A549 (cell line): ENCODE data around the gene ZFYVE19. TPM values are rescaled to one million over a fixed set of nuclear protein-coding genes. Genes with fewer than 3 reads are reported as not detected.

Source experiments
- ATAC-seq, 2 experiments: fragments of 200-7000 bp in 1 of 2; fragments of >200 bp in 1 of 2; cut with Nextera tagmentation in 1 of 2; cut with Tn5 transposase in 1 of 2; 3 replicates each; pipeline versions ENCODE4 v1.8.0 to v1.9.1; 2018 to 2020; ENCODE audit warnings: mild to moderate bottlenecking in 1 of 2, moderate library complexity in 1 of 2
- CTCF ChIA-PET: fragments of 300-600 bp; sonication (Branson Sonifier 250); formaldehyde crosslinking; extraction: SDS; loops from one replicate; lab custom pipeline; 2021; ENCODE audit warnings: antibody characterized with exemption, inconsistent platforms; lab: Yijun Ruan, JAX
- POLR2A ChIA-PET: fragments of 350-600 bp; formaldehyde crosslinking; extraction: SDS; loops from one replicate; lab custom pipeline; 2021; ENCODE audit warnings: antibody characterized with exemption, inconsistent platforms; lab: Yijun Ruan, JAX
- DNase-seq, 2 experiments: peaks; one replicate each; pipeline versions ENCODE4 v3.0.0 to v3.0.0-alpha.2; 2011 to 2016; ENCODE audit warnings: low read depth in 1 of 2, low spot score in 1 of 2
- FAIRE-seq: peaks from 2 replicates; lab custom pipeline; 2011; peaks lifted over from hg19 to GRCh38; lab: Jason Lieb, UNC
- H3K27ac ChIP-seq, 2 experiments: fragments of >200 bp; sonication (Bioruptor Twin); formaldehyde crosslinking; 3 replicates each; pipeline ENCODE4 v1.5.1; 2016 to 2017
- H3K4me1 ChIP-seq: fragments of >200 bp; sonication (Bioruptor Twin); formaldehyde crosslinking; 3 replicates; pipeline ENCODE4 v1.6.1; 2016
- H3K4me2 ChIP-seq: fragments of >200 bp; sonication (Bioruptor Twin); formaldehyde crosslinking; 3 replicates; pipeline ENCODE4 v1.6.1; 2016
- H3K4me3 ChIP-seq: fragments of >200 bp; sonication (Bioruptor Twin); formaldehyde crosslinking; 3 replicates; pipeline ENCODE4 v1.5.1; 2016
- H3K9me3 ChIP-seq: fragments of >200 bp; sonication (Bioruptor Twin); formaldehyde crosslinking; 3 replicates; pipeline ENCODE4 v1.6.1; 2016
- CBX2 ChIP-seq: fragments of 200-600 bp; sonication (generic); IDR thresholded peaks from 2 replicates; pipeline ENCODE4 v1.6.1; 2016; ENCODE audit warnings: low read depth, mild to moderate bottlenecking, borderline replicate concordance
- HDAC2 ChIP-seq: fragments of 200-600 bp; sonication (generic); IDR thresholded peaks from 2 replicates; pipeline ENCODE4 v1.6.1; 2016
- JUNB ChIP-seq: fragments of >200 bp; sonication (Bioruptor Twin); formaldehyde crosslinking; IDR thresholded peaks from 2 replicates; pipeline ENCODE4 v1.6.1; 2016
- KDM5A ChIP-seq: fragments of 200-600 bp; sonication (generic); IDR thresholded peaks from 2 replicates; pipeline ENCODE4 v1.6.1; 2016; ENCODE audit warnings: antibody characterized with exemption, mild to moderate bottlenecking
- NFE2L2 ChIP-seq: fragments of 150-350 bp; conservative IDR thresholded peaks from 2 replicates; pipeline ENCODE4 v1.6.1; 2014; ENCODE audit warnings: low read length
- NPAS2 ChIP-seq: fragments of 250-450 bp; sonication (Bioruptor Pico); IDR thresholded peaks from 2 replicates; pipeline ENCODE4 v1.8.0; 2022; ENCODE audit warnings: mild to moderate bottlenecking, moderate library complexity, borderline replicate concordance
- PHF8 ChIP-seq: fragments of 200-600 bp; sonication (generic); IDR thresholded peaks from 2 replicates; pipeline ENCODE4 v1.6.1; 2016; ENCODE audit warnings: low read depth, mild to moderate bottlenecking, antibody characterized with exemption, moderate library complexity, borderline replicate concordance
- RARB ChIP-seq: fragments of 250-450 bp; sonication (Bioruptor Pico); IDR thresholded peaks from 2 replicates; pipeline ENCODE4 v1.8.0; 2021; ENCODE audit warnings: mild to moderate bottlenecking, moderate library complexity
- REST ChIP-seq: fragments of 200-600 bp; sonication (generic); IDR thresholded peaks from 2 replicates; pipeline ENCODE4 v1.6.1; 2016; ENCODE audit warnings: antibody characterized with exemption, mild to moderate bottlenecking, moderate library complexity
- SMC3 ChIP-seq: fragments of >200 bp; sonication (Bioruptor Twin); formaldehyde crosslinking; IDR thresholded peaks from 3 replicates; pipeline ENCODE4 v1.6.1; 2018; ENCODE audit warnings: inconsistent platforms
- SREBF2 ChIP-seq: fragments of 450-650 bp; IDR thresholded peaks from 2 replicates; pipeline ENCODE4 v1.6.1; 2014; ENCODE audit warnings: mild to moderate bottlenecking, moderate library complexity
- TP53 ChIP-seq: fragments of 250-450 bp; sonication (Bioruptor Pico); IDR thresholded peaks from 2 replicates; pipeline ENCODE4 v1.5.0; 2021; ENCODE audit warnings: mild to moderate bottlenecking, moderate library complexity
- ZFP36 ChIP-seq: fragments of 450-650 bp; IDR thresholded peaks from 2 replicates; pipeline ENCODE4 v1.6.1; 2014; ENCODE audit warnings: borderline replicate concordance; ENCODE audit not compliant: partially characterized antibody
- ZNF302 ChIP-seq: fragments of 250-450 bp; sonication (Bioruptor Pico); IDR thresholded peaks from 2 replicates; pipeline ENCODE4 v1.9.0; 2021; ENCODE audit warnings: inconsistent platforms, mild to moderate bottlenecking, moderate library complexity
- ZSCAN20 ChIP-seq: fragments of 250-450 bp; sonication (Bioruptor Pico); IDR thresholded peaks from 2 replicates; pipeline ENCODE4 v1.8.0; 2022; ENCODE audit warnings: mild to moderate bottlenecking, moderate library complexity
- WGBS: methylation state at CpG from one replicate; pipeline ENCODE4 v1.1.6; 2017; ENCODE audit errors: missing lambda C conversion rate; 5-methylcytosine and 5-hydroxymethylcytosine counted together
- polyA plus RNA-seq, 4 experiments: library from polyadenylated mRNA; depleted of rRNA in 3 of 4; stranded (reverse); fragments of >200 nt; fragmentation: RNase III in 1 of 4; extraction: RNeasy Plus Mini Kit Qiagen cat#74134 plus additional on column Dnase treatment in 1 of 4; gene quantifications; 2 replicates in 3 of 4; 3 replicates in 1 of 4; pipeline ENCODE4 v1.2.3, GENCODE V29; 2011 to 2017
- TF ChIP-seq, protein P1 (sequence below): fragments of 250-450 bp; sonication (Bioruptor Pico); IDR thresholded peaks from 2 replicates; pipeline ENCODE4 v1.5.0; 2021; ENCODE audit warnings: mild to moderate bottlenecking, moderate library complexity, borderline replicate concordance
- TF ChIP-seq, protein P2 (sequence below): fragments of >200 bp; sonication (Bioruptor Twin); formaldehyde crosslinking; IDR thresholded peaks from 3 replicates; pipeline ENCODE4 v1.5.1; 2016
- TF ChIP-seq, protein P3 (sequence below): fragments of 150-350 bp; IDR thresholded peaks from 2 replicates; pipeline ENCODE4 v1.6.1; 2014; ENCODE audit warnings: low read depth, mild to moderate bottlenecking, low read length

ZFYVE19 gene
- polyA plus RNA-seq, 2 of the 4 experiments (the other 2 are of a cell fraction) = 15.6 to 25.6 TPM

DNA sequence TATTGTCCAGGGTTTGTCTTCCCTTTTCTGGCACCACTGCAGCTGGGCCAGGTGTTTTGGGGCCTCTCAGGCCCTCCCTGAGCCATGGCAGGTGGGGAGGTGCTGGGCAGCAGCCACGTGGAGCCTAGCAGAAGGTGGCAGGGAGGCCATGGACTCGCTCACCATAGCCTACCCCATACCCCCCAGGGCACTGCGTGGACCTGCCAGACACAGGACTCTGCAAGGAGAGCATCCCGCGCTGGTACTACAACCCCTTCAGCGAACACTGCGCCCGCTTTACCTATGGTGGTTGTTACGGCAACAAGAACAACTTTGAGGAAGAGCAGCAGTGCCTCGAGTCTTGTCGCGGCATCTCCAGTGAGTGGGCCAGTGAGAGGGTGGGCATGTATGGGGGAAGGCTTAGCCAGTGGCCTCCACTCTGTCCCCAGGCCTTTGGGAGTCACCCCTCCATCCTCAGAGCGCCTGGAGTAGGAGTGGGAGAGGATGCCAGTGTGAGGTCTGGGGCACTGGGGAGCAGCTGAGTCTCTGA lies 48.9 kb downstream of the ZFYVE19 start:
- ChIA-PET POLR2A (interaction anchor here (0.6 kb wide), 1 partner anchor 38 kb away, joined by 4 read pairs; the partner anchor contains the start of gene VPS18), CTCF (interaction anchor here (0.9 to 9.3 kb wide), 5 partner anchors 9 to 177 kb away, joined by 3 to 254 read pairs (median 82); partner anchors contain the start of genes PPP1R14D, SPINT1 and VPS18)
- Histone ChIP-seq H3K4me2 (no peak overlapping the region), H3K27ac (no peak overlapping the region), H3K4me3 (no peak overlapping the region), H3K9me3 (no peaks in the 10 kb centered on the region), H3K4me1 (peaks cover 25% of the 10 kb centered on the region)
- 49% methylated on average over 4 of the region's 13 CpGs for WGBS
- FAIRE-seq (no peak), ATAC-seq (no peak), DNase-seq (no peak)
- TF ChIP-seq ZSCAN20 (CRISPR knock-in tag) (no peak), ZFP36 (no peak), JUNB (no peak), TP53 (no peak), SREBF2 (no peak), HDAC2 (no peak), ZNF302 (CRISPR knock-in tag) (no peak), RARB (CRISPR knock-in tag) (no peak), KDM5A (no peak), SMC3 (no peak), REST (no peak), NFE2L2 (no peak), PHF8 (no peak), CBX2 (no peak), NPAS2 (CRISPR knock-in tag) (no peak)
- TF ChIP-seq, protein P1, sequence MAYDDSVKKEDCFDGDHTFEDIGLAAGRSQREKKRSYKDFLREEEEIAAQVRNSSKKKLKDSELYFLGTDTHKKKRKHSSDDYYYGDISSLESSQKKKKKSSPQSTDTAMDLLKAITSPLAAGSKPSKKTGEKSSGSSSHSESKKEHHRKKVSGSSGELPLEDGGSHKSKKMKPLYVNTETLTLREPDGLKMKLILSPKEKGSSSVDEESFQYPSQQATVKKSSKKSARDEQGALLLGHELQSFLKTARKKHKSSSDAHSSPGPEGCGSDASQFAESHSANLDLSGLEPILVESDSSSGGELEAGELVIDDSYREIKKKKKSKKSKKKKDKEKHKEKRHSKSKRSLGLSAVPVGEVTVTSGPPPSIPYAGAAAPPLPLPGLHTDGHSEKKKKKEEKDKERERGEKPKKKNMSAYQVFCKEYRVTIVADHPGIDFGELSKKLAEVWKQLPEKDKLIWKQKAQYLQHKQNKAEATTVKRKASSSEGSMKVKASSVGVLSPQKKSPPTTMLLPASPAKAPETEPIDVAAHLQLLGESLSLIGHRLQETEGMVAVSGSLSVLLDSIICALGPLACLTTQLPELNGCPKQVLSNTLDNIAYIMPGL (CRISPR knock-in tag) = no peak
- TF ChIP-seq, protein P2, sequence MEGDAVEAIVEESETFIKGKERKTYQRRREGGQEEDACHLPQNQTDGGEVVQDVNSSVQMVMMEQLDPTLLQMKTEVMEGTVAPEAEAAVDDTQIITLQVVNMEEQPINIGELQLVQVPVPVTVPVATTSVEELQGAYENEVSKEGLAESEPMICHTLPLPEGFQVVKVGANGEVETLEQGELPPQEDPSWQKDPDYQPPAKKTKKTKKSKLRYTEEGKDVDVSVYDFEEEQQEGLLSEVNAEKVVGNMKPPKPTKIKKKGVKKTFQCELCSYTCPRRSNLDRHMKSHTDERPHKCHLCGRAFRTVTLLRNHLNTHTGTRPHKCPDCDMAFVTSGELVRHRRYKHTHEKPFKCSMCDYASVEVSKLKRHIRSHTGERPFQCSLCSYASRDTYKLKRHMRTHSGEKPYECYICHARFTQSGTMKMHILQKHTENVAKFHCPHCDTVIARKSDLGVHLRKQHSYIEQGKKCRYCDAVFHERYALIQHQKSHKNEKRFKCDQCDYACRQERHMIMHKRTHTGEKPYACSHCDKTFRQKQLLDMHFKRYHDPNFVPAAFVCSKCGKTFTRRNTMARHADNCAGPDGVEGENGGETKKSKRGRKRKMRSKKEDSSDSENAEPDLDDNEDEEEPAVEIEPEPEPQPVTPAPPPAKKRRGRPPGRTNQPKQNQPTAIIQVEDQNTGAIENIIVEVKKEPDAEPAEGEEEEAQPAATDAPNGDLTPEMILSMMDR = no peak
- TF ChIP-seq, protein P3, sequence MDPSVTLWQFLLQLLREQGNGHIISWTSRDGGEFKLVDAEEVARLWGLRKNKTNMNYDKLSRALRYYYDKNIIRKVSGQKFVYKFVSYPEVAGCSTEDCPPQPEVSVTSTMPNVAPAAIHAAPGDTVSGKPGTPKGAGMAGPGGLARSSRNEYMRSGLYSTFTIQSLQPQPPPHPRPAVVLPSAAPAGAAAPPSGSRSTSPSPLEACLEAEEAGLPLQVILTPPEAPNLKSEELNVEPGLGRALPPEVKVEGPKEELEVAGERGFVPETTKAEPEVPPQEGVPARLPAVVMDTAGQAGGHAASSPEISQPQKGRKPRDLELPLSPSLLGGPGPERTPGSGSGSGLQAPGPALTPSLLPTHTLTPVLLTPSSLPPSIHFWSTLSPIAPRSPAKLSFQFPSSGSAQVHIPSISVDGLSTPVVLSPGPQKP = no peak
